Colonic mucosa (tissue), 4 donors: Measurements from ENCODE around the gene HDAC6. TPM values are rescaled to one million over a fixed set of nuclear protein-coding genes. Genes with fewer than 3 reads are reported as not detected.

ENCODE experiments used
- DNase-seq: peaks from one replicate; pipeline ENCODE4 v3.0.0-alpha.2; 2020
- H3K27ac ChIP-seq: fragments of 200-600 bp; one replicate; pipeline ENCODE4 v1.8.0; 2021
- H3K27me3 ChIP-seq: fragments of 200-600 bp; one replicate; pipeline ENCODE4 v1.8.0; 2021
- H3K36me3 ChIP-seq: fragments of 200-600 bp; one replicate; pipeline ENCODE4 v1.8.0; 2021
- H3K4me1 ChIP-seq: fragments of 200-600 bp; one replicate; pipeline ENCODE4 v1.8.0; 2021; ENCODE audit warnings: mild to moderate bottlenecking
- H3K4me3 ChIP-seq: fragments of 200-600 bp; one replicate; pipeline ENCODE4 v1.8.0; 2021
- H3K9ac ChIP-seq, 2 donors: one replicate each; pipeline ENCODE4 v1.7.0; 2013; ENCODE audit warnings: control low read depth in 2 of 2, low read depth in 2 of 2, low read length in 2 of 2
- H3K9me3 ChIP-seq: fragments of 200-600 bp; one replicate; pipeline ENCODE4 v1.8.0; 2021
- CTCF ChIP-seq: fragments of 200-600 bp; IDR thresholded peaks from one replicate; pipeline ENCODE4 v1.8.0; 2022; ENCODE audit warnings: antibody characterized with exemption, mild to moderate bottlenecking
- intact Hi-C: fragments of 100-400 bp; cut with DNase I; formaldehyde crosslinking; loops from one replicate; pipeline ENCODE4 v1.14.1; 2022
- total RNA-seq, 2 donors: library from RNA; stranded (reverse); fragmentation: NEBNext Ultra II Directional in 1 of 2; extraction: Animal tissue kit (Norgen Biotek cat#: 25700) in 1 of 2; gene quantifications; one replicate each; pipeline ENCODE4 v1.2.1, GENCODE V29; 2021
- donor health status: healthy.
- donor health status: DM: no; HTN: no; CAD: no.
- donor health status: DM: no; HTN: no; CAD: no.

HDAC6 gene
- total RNA-seq, 2 donors from 2014 or later = 66.2 to 71.5 TPM

GRCh38 chrX:48785540-48786214 lies 16.2 kb upstream of the HDAC6 start:
- no peaks in the 10 kb centered on the region for H3K36me3 ChIP-seq
- no peak overlapping the region for H3K9ac ChIP-seq
- H3K4me1 ChIP-seq = no peaks in the 10 kb centered on the region
- no peaks in the 10 kb centered on the region for H3K9me3 ChIP-seq
- intact Hi-C loops = no loop called here
- no peak for DNase-seq
- no peak overlapping the region for H3K4me3 ChIP-seq
- no peak for TF ChIP-seq CTCF
- peaks cover 4% of the 10 kb centered on the region for H3K27me3 ChIP-seq
- H3K27ac ChIP-seq = no peak overlapping the region

GRCh38 chrX:48786341-48786800 lies 15.5 kb upstream of the HDAC6 start, which contains the start of gene GATA1:
Gene GATA1 (plus strand): TSS chrX:48786590. CDS start chrX:48791110, 4,520 bp downstream.
- no peaks in the 10 kb centered on the region for H3K36me3 ChIP-seq
- H3K4me1 ChIP-seq = no peaks in the 10 kb centered on the region
- H3K27me3 ChIP-seq = peaks cover 4% of the 10 kb centered on the region
- no peak within 1 kb of the TSS for H3K9ac ChIP-seq
- TF ChIP-seq CTCF = no peak
- H3K4me3 ChIP-seq = no peak within 1 kb of the TSS
- H3K9me3 ChIP-seq = no peaks in the 10 kb centered on the region
- intact Hi-C loops = no loop called here
- no peak for DNase-seq
- no peak within 1 kb of the TSS for H3K27ac ChIP-seq

GRCh38 chrX:48786825-48787504 lies 14.9 kb upstream of the HDAC6 start:
- intact Hi-C loops = no loop called here
- H3K9me3 ChIP-seq = no peaks in the 10 kb centered on the region
- no peak for DNase-seq
- H3K4me3 ChIP-seq = no peak overlapping the region
- H3K27me3 ChIP-seq = peaks cover 4% of the 10 kb centered on the region
- no peak overlapping the region for H3K27ac ChIP-seq
- no peaks in the 10 kb centered on the region for H3K4me1 ChIP-seq
- no peak overlapping the region for H3K9ac ChIP-seq
- TF ChIP-seq CTCF = no peak
- no peaks in the 10 kb centered on the region for H3K36me3 ChIP-seq

DNA sequence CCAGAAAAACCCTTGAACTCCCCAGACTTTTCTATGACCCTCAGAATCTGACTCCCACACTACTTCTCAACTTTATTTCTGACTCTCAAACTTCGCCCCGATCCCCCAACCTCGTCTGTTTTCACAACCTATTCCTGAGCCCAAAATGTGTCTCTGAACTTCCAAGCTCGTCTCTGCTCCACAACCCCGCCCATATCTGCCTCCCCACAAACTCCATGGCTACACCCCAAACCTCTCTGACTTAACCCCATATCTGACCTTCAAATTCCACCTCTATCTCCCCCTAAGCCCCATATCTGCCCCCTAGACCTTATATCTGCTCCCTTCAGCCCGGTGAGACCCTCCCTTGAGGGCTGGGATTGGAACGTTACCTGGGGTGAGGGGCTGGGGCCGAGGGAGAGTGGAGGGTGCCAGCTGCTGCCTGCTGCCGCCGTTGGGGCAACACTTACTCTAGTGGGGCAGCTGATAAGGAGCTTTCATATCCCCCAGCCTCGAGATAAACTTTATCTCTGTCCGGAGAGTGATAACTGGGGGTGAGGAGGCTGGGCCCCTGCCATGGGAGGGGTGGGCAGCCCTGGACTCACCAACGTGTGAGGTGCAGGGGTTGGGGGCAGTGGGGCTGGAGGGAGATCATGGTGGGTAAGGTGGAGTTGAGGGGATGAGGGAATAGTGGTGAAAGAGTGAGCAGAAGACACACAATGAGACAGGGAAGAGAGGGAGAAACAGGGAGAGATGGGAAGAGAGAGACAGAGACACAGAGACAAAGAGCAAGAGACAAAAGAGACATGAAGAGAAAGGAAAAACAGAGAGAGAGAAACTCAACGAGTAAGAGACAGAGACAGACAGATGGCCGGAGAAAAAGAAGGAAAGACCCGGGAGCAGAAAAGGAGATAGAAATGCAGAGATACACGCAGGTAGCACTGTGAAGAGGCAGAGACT lies 14.1 kb upstream of the HDAC6 start:
- Histone ChIP-seq H3K36me3 (no peaks in the 10 kb centered on the region), H3K27ac (no peak overlapping the region), H3K9ac (no peak overlapping the region), H3K27me3 (peaks cover 4% of the 10 kb centered on the region), H3K9me3 (no peaks in the 10 kb centered on the region), H3K4me3 (no peak overlapping the region), H3K4me1 (no peaks in the 10 kb centered on the region)
- intact Hi-C loops = no loop called here
- DNase-seq = no peak
- no peak for TF ChIP-seq CTCF
